Middle frontal gyrus (tissue), 1 donor: ENCODE results near the gene MTFMT.
"Not testable (repeated sequence)": the region's sequence is repeated elsewhere in the genome, so short reads cannot be mapped to it uniquely, and the experiment has no call there.

Experiments
- DNase-seq: peaks from one replicate; pipeline ENCODE4 v3.0.0-alpha.2; 2015; ENCODE audit warnings: low spot score; ENCODE audit errors: extremely low spot score

Gene MTFMT

DNA sequence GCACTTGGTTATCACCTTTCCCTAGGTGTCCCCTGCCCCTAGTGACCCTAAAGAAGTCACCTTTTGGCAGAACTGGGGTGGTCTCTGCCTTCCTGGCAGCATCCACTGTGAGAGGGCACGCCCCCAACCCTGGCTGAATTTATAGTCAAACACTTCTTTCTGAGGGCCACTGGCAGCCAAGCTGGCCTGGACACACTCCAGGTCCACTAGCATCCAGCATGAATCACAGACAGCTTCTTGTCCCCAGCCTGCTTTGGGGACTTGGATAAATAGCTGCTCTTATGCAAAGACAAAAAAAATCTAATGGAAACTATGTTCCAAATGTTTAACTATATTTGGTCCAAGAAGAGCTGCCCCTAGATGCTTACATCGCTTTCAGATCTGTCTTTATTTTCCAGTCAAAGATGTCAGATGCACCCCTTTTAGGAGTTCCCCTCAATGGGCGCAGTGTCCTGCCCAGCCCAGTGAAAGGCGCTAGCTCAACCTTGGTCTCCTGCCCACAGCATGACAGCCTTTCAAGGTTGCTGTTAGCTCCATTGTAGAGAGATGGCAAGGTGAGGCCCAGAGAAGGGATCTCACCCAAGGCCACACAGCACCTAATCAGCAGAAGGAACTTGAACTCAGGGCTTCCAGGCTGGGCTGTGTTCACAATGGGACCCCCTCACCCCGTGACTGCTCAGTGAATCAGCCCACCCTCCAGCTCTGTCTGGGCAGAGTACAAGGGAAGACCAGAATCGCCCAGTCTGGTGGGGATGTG, 31.4 kb upstream of the MTFMT start:
- peak; percentile 9 for DNase-seq

DNA sequence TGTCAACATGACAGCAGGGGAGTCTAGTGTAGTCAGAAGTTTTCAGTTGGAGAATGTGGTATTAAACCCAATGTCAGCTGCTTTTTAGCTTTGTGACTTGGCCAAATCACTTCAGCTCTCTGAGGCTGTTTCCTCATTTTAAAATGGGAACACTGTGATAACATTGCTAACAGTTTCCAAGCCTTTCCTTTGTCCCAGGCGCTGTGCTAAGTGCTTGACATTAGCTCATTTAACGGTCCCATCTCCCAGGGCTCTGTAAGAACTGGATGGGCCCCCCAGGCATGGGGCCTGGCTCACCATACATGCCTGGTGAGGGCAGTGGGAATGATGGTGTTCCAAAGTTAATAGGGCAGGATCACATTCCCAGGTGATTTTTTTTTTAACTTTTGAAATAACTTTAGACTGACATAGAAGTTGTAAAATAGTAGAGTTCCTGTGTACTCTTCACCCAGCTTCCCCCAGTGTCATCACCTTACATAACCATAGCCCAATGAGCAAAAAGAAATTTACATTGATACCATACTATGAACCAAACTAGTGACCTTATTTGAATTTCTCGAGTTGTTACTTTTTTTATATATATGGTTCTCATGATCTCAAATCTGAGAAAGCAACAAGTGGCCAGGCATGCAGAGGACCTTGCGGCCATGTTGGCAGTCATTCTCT, 30.6 kb upstream of the MTFMT start:
- no peak for DNase-seq

DNA sequence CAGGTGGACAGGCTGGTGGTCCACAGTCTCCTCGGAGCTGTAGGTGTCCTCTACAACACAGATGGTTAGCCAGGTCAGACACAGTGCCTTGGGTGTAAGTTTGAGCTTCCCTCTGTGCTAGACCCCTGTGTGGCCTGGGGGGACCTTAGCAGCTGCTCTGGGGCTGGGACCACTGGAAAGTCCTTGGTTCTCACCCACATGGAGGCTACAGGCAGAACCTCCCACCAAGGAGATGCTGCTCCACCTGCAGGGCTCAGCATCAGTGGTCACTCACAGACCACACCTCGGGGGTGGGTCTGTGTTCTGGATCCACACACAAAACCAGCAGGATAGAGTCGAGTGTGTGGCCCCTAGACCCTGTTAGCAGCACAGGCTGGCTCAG, 29.9 kb upstream of the MTFMT start:
- no peak for DNase-seq

DNA sequence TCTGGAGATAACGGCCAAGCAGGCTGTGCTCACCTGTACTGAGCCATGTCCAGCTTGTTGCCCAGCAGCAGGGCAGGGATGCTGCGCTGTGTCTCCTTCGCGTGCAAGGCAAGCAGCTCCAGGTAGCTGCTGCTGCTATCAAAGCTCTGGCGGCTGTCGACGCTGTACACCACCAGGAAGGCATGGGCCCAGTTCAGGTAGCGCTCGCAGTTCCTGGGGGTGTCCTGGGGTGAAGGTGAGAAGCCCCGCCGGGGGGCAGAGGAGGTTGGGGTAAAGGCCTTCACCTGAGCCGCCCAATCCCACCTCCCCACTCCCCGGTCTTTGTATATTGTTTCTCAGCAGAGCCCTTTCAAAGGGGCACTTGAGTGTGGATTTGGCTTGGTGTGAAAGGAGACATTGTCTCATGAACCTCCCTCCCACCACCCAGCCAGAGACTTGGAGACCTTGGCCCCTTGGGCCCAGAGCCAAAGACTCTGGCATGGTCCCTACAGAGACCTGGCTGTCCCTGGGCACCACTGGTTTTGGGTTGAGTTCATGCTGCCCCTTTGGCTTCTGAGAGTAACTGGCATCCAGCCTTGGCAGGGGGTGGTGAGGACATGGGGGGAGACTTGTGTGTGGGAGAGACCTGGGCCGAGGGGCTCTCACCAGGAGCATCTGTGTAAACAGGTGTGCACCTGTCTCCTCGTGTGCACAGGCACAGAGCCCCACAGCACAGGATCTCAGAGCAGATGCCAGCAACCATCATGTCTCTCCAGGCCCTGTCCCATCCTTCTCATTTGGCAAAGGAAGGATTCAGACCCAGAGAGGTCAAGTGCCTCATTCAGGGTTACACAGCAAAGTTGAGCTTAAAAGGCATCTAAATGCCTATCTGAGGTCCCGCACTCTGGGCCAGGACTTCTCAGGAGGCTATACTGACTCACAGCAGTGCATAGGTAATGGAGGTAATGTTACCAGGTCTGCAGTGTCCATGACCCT, 29.2 kb upstream of the MTFMT start:
- DNase-seq: no peak

DNA sequence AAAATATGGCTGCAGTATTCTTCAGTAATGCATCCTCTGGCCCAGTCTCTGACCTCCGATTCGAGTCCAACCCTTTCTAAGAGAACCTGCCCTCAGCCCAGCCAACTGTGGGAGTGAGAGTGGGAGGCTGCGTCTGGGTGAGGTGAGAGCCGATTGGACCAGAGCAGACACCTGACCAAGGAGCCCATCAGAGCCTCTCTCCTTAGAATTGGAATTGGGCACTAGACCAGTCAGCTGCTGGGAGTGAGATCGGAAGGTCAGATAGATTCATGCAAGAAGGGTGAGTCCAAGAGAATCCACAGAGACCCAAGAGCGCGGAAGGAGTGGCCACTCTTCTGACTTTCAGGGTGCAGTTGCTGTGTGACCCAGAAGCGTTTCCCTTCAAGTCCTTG, 28.1 kb upstream of the MTFMT start:
- DNase-seq: no peak

DNA sequence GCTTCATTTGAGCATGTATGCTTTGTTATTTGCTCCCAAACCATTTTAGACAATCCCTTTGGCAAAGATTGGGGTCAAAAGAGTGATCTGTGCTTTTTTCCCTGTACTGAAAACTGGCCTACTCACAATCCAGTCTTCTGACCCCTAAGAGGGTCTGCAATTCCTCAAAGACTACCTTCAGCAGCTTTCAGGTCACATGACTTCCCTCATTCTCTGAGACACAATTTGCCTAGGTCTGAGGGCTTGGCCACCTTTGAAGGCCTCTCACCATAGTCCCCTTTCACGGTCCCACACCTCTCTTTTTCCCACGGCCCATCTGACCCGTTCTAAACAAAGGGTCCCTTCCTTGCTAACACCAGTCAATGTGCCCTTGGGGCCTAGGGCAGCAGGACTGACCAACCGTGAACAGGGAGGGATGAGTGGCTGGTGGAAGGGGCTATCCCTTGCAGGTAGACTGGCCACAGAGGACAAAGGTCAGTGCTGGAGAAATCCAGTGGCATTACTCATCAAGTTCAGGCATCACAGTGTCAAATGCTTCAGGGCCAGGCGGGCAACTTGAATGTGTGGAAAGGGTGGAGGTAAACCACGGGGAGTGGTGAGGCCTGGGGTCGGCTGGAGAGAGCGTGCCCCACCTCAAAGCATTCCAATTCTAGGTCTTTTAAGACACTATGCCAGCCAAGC, 27.6 kb upstream of the MTFMT start:
- no peak for DNase-seq

DNA sequence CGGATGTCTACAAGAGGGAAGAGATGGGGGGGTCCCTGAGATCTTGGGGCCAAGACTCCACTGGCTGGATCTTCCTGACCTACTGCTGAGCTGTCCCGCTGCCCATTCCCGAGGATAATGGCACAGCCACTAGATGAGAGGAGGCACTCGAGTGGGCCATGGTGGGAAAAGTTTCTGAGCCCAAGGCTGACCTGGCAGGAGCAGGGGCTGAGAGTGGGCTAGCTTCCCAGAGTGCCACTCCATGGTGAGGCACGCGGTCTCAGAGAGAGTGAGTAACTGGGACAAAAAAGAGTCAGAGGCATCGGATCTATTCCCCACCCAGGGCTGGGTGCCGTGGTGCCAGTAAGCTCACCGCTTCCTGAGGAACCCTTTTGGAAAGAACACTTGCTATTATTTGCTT, 26.7 kb upstream of the MTFMT start:
- no peak for DNase-seq

DNA sequence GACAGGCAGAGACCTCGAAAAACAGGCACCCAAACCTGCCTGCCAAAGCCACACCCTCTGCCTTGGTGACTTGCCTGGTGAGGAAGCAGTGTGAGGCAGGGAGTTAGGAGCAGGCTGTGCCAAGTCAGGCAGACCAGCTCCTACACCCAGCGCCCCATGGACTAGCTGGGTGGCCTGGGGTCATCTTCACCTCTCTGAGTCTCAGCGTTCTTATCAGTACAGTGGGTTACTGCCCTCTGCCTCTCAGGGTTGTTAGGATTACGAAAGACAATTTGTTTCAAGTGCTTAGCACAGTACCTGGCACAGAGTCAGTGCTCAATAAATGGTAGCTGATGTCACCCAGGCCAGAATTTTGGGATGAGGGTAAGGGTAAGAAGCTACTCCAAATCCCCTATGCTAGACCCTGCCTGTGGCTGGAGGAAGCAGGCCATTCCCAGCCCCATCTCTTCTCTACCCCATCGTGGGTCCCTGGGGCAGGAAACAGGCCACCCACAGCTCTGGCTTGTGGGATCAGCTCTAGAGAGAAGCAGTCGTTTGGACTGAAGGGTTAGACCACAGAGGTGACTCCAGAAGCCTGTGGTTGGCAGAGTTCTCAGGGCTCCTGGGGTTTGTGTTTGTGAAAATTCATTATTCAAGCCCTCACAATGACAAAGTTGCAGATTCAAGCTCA, 25.9 kb upstream of the MTFMT start:
- DNase-seq: no peak

DNA sequence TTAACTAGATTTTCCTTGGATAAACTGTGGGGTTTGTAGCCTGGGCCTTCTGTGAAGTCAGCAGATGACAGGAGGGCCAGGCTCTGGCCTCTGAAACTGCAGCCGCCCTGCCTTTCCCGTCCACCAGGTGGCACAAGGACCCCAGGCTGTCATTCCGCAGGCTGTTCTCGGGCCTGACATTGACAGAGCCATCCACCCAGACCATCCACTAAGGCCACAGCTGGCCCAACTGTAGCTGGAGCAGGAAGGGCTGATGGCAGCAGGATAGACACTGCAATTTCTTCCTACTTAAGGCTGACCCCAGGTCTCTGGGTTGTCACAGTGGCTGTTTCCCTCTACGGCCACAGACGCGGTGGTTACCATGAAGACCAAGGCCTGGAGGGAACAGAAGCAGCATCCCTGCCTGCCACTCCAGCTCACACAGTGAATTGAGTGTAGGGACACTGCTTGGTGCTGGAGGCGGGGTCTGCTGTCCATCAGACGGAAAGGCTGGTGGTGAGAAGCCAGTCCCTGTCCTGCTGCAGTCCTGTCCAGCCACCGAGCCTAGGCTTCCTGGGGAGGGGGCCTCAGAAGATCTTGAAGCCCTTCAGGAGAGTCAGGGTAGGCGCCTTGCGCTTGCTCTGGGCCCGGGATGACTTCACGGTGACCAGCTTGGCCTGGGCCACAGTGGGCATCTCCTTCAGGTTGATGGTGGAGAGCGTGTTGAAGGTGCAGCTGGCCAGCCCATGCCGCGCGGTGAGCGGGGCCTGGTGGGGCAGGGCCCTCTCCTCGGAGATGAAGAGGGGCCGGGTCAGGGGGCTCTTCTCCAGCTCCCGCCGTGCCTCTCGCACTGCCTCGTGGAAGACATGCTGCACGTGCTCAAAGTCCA, 25.1 kb upstream of the MTFMT start:
- DNase-seq: peak; percentile 37

DNA sequence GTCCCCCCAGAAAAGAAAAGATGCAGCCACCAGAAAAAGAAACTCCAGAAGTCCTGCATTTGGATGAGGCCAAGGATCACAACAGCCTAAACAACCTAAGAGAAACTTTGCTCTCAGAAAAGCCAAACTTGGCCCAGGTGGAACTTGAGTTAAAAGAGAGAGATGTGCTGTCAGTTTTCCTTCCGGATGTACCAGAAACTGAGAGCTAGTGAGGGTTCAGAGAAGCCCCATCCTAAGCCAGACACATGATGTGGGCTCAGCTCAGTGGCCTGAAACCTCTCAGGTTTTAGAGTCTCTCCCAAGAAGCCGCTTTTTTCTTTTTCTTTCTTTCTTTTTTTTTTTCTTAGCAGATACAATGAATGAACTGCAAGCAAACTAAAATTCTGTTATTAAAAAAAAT, 23.5 kb upstream of the MTFMT start:
- no peak for DNase-seq

DNA sequence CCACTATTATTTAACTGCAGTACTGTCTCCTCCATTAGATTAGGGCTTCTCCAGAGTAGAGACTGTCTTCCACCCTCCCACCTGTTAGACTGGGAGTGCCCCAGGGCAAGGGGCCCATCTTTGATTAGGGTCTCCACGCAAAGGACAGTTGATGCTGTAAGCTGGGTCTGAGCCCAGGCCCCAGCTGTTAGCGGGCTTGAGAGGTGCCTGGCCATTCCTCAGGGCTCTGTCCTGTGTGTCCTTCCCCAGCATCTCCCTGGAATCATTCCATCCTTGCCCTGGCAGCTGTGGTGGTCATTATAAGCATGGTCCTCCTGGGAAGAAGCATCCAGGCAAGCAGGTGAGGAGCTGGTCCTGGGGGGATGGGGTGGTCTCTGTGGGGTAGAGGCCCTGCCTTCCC, 21.8 kb upstream of the MTFMT start:
- no peak for DNase-seq

DNA sequence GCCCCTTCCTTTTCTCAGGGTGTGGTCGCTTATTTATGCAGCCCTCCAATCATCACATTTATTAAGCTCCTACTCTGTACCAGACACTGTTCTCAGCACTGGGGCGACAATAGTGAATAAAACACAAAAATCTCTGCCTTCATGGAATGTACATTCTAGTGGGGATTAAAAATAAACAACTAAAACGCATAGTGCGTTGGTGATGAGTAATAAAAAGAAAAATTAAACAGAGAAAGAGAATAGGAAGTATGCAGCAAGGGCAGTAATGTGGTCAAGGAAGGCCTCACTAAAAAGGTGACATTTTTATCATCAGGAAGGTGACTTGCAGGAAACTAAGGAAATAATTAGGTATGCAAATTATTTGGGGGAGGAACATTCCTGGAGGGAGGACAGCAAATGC, 20.8 kb upstream of the MTFMT start:
- DNase-seq: no peak

DNA sequence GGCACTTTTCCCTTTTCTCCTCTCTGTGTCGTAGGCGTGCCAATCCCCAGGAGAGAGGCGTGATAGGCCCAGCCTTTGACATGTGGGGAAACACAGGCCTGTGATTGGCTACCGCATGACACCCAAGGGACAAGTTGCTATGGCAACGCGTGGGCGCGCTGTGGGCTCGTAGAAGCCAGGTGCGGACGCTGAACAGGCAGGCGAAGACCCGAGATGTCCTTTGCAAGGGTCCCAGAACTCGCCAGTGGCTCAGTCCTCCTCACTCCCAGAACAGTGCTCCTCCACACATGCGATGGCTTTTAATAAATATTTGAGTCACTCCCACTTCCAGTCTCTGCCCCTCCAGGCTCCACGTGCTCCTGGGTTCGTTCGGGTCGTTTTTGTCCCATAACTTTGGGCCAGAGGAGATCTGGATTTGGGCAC, 20.0 kb upstream of the MTFMT start:
- peak; percentile 92 for DNase-seq

DNA sequence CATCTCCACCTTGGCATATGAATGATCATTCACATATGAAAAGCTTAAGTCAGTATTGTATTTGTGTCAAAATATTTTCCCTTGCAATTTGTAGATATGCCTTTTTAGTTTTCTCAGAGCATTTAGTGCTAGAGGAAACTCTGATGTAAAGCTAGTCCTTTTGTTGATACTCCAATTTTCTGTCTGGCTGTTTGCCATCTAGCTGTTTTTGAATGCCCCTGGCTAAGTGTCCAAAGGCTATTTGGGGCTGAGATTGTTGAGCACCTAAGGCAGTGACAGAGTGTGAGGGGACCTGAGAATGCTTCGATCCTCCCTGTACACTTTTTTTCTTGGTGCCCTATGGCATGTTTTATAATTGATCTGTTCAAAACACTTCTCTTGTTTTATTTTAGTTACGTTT, 18.8 kb upstream of the MTFMT start:
- DNase-seq: no peak

DNA sequence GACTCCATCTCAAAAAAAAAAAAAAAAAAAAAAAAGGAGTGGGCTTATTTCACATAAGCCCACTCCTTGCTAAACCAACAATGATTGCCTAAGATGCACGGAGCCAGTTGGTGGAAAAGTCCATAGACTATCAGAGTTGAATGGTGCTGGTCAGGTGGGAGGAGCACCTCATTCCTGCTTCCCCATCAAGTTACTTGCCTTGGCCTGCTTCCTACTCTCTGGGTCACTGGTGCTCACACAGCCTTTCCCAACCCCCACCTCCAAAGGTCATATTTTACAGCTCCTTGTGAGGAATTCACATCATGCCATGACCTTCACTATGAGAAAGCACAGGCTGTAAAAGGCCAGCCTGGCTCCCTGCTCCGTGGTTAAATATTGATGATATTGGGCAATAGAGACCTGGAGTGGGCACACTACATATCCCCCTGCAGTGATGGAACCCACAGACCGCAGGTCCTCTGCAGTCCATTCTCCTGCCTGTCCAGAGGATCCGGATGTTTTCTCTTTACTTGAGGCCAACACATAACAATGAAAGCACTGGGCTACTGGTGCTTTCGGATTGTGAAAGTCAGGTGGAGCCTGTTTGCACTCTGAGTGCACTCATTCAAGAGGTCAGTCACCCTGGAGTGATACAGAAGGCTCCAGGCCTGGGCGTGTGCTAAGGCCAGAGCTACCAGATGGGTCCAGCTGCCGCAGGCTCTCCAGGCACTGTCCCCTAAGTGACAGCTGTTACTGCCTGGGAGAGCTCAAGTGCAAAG, 15.5 kb upstream of the MTFMT start, which contains the start of gene SLC51B:
SLC51B (plus strand) TSS at position 664 of the 758 bp plus-strand sequence. CDS start 4,618 bp downstream, outside the sequence.
- DNase-seq: no peak

DNA sequence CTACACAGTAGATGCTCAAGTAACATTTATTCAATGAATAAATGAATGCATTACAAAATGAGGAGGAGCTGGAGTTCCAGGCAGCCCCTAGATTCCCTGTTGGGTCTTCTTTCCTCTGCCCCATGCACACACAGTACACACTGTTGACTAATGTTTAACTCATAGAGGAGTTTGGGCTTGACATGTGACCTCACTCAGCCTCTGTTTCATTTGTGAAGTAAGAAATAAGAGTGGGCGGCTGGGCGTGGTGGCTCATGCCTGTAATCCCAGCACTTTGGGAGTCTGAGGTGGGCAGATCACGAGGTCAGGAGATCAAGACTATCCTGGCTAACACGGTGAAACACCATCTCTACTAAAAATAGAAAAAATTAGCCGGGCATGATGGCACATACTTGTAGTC, 14.8 kb upstream of the MTFMT start:
- DNase-seq: not testable (repeated sequence)

DNA sequence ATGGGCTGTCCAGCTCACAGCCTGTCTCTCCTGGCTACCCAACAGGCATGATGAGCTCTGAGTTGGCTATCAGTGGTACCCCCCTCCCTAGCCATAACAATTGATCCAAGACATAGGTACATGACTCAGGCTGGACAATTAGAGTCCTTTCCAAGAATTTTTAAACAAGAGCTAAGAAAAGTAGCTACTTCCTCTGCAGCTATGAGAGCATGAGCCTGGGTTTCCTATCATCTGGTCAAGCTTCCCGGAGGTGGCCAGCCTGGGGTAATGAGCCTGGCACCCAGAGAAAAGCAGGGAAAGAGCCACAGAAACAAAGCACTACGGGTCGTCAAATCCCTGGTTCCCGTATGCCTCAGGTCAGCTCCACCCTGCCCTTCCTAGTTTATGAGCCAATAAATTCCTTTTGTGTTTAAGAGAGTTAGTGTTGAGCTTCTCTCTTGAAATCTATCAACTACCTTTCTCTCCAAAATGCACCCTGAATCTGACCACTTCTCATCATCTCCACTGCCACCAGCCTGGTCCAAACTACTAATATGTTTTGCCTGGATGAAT, 13.4 kb upstream of the MTFMT start:
- no peak for DNase-seq

DNA sequence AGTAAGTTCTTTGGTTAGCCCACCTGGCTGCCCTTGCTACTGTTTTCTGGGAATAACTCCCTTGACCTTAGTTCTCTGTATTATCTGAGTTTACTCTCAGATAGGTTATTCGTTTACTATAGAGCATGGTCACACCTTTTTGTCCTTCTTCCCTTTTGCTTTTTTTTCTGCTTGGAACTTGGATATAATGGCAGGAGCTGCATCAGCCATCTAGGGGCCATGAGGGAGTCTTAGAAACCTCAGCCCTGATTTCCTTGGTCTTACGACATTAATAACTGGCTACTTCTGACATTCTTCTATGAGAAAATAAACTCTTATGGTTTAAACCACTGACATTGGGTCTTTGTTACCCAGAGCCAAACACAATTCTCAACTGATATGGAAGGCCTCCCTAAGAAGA, 12.3 kb upstream of the MTFMT start:
- no peak for DNase-seq

DNA sequence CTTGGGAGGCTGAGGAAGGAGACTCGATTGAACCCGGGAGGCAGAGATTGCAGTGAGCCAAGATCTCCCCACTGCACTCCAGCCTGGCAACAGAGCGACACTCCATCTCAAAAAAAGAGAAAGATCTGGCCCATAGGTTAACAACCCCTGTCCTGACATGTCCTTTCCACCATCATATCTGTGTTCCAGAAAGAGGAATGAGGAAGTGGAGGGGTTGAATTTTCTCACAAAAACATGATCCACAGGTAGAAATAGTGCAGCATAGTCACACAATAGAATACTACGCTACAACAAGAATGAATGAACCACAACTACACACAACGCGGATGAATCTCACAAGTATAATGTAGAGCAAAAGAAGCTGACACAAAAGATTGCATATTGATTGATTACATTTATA, 11.0 kb upstream of the MTFMT start:
- no peak for DNase-seq
